Stimulated activated CD8-positive, alpha-beta memory T cell treated with anti-CD3 and anti-CD28 coated beads, Interleukin-7, amount 100 ng/mL, for 4 hours (primary cell): ENCODE results near the gene LGALS14.
"Not testable (repeated sequence)": the region's sequence is repeated elsewhere in the genome, so short reads cannot be mapped to it uniquely, and the experiment has no call there.

Experiments
- DNase-seq, 2 donors: peaks; one replicate each; pipeline ENCODE4 v3.0.0-alpha.2; 2020; ENCODE audit warnings: low read depth in 2 of 2

Gene LGALS14

GRCh38 chr19:39704181-39705044, at the start of gene LGALS14:
LGALS14 (plus strand) TSS chr19:39704481; CDS start chr19:39704529, 48 bp downstream.
- no peak for DNase-seq

- DNase-seq, result no peak
Observed at GRCh38 chr19:39655613-39656012, 48.7 kb upstream of the LGALS14 start, which contains the start of gene LGALS16. LGALS16 (plus strand) TSS chr19:39655913; CDS start chr19:39655962, 49 bp downstream.

- no peak for DNase-seq
Observed at GRCh38 chr19:39659791-39660190, 44.5 kb upstream of the LGALS14 start.

GRCh38 chr19:39660661-39661060, 43.6 kb upstream of the LGALS14 start:
- no peak for DNase-seq

GRCh38 chr19:39661565-39661964, 42.7 kb upstream of the LGALS14 start:
- DNase-seq, result no peak

- not testable (repeated sequence) for DNase-seq
Observed at GRCh38 chr19:39669860-39670259, 34.4 kb upstream of the LGALS14 start.

- no peak for DNase-seq
Observed at GRCh38 chr19:39670998-39671397, 33.3 kb upstream of the LGALS14 start.

- DNase-seq, result peak in 1 of 2 donors; percentile 23
Observed at GRCh38 chr19:39671739-39672363, 32.4 kb upstream of the LGALS14 start.

- no peak for DNase-seq
Observed at GRCh38 chr19:39672473-39672872, 31.8 kb upstream of the LGALS14 start.

- DNase-seq, result not testable (repeated sequence)
Observed at GRCh38 chr19:39673862-39674261, 30.4 kb upstream of the LGALS14 start.

GRCh38 chr19:39676004-39676403, 28.3 kb upstream of the LGALS14 start:
- no peak for DNase-seq

GRCh38 chr19:39677961-39678889, 26.1 kb upstream of the LGALS14 start:
- no peak for DNase-seq

GRCh38 chr19:39679056-39679790, 25.1 kb upstream of the LGALS14 start:
- DNase-seq, result peak in 1 of 2 donors; percentile 21

GRCh38 chr19:39679791-39680168, 24.5 kb upstream of the LGALS14 start:
- no peak for DNase-seq

- no peak for DNase-seq
Observed at GRCh38 chr19:39680593-39680992, 23.7 kb upstream of the LGALS14 start.

- no peak for DNase-seq
Observed at GRCh38 chr19:39681416-39681815, 22.9 kb upstream of the LGALS14 start.

- no peak for DNase-seq
Observed at GRCh38 chr19:39684267-39684666, 20.0 kb upstream of the LGALS14 start.

- no peak for DNase-seq
Observed at GRCh38 chr19:39686739-39687138, 17.5 kb upstream of the LGALS14 start.

GRCh38 chr19:39688637-39689036, 15.6 kb upstream of the LGALS14 start:
- DNase-seq, result not testable (repeated sequence)

- DNase-seq, result no peak
Observed at GRCh38 chr19:39692166-39692565, 12.1 kb upstream of the LGALS14 start.

- DNase-seq, result no peak
Observed at GRCh38 chr19:39692822-39693221, 11.5 kb upstream of the LGALS14 start.
